ENCODE measurements around the gene NUP205.

DNA sequence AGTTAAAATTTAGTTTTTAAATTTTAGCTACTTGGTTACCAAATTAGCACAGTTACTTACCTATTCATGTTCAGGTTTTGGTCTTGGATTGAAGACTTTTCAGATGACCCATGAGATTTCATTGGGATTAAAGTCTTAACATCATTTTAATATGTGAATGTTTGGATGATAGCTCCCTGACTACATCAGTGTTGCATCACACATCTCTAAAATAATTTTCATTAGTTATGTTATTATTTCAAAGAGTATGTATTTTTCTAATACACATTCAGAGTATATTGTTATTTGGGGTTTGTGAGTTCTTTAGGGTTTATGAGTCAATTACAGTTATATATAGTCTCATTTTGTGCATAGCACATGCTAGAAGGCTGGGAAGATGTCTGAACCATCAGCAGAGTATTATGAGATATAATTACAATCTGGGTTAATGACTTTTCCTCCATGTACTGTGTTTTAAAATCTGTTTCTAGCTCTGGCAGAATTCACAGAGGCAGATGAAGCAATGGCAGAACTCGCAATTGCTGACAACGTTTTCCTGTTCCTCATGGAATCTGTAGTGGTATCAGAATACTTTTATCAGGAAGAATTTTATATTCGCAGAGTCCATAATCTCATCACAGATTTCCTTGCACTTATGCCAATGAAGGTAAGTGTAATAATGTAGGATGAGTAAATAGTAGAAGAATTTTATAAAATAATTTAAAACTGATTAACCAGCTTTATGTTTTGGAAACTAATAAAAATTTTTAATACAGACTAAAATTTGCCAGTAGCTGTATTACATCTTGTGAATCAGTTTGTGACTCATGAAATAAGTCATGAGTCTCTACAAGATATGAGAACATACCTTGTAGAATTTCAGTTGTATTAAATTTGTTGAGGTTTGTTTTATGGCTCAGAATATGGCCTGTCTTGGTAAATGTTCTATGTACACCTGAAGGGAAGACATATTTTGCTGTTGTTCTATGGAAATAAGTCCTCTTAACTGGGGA, 26.9 kb downstream of the NUP205 start:
- TF ChIP-seq CTCF (IDR thresholded peaks at IDR 0.05) (no peak), POLR2A (IDR thresholded peaks at IDR 0.05) (no peak), POLR2AphosphoS5 (IDR thresholded peaks at IDR 0.05) (no peak)
